Epithelial cell of alveolus of lung (primary cell): ENCODE results near the gene QRICH2. TPM values are rescaled to one million over a fixed set of nuclear protein-coding genes. Genes with fewer than 3 reads are reported as not detected.

Experiments
- total RNA-seq: library from RNA; depleted of rRNA; stranded (reverse); fragments of >200 nt; gene quantifications from 2 replicates; pipeline ENCODE4 v1.2.1, GENCODE V29; 2015

Gene QRICH2, protein sequence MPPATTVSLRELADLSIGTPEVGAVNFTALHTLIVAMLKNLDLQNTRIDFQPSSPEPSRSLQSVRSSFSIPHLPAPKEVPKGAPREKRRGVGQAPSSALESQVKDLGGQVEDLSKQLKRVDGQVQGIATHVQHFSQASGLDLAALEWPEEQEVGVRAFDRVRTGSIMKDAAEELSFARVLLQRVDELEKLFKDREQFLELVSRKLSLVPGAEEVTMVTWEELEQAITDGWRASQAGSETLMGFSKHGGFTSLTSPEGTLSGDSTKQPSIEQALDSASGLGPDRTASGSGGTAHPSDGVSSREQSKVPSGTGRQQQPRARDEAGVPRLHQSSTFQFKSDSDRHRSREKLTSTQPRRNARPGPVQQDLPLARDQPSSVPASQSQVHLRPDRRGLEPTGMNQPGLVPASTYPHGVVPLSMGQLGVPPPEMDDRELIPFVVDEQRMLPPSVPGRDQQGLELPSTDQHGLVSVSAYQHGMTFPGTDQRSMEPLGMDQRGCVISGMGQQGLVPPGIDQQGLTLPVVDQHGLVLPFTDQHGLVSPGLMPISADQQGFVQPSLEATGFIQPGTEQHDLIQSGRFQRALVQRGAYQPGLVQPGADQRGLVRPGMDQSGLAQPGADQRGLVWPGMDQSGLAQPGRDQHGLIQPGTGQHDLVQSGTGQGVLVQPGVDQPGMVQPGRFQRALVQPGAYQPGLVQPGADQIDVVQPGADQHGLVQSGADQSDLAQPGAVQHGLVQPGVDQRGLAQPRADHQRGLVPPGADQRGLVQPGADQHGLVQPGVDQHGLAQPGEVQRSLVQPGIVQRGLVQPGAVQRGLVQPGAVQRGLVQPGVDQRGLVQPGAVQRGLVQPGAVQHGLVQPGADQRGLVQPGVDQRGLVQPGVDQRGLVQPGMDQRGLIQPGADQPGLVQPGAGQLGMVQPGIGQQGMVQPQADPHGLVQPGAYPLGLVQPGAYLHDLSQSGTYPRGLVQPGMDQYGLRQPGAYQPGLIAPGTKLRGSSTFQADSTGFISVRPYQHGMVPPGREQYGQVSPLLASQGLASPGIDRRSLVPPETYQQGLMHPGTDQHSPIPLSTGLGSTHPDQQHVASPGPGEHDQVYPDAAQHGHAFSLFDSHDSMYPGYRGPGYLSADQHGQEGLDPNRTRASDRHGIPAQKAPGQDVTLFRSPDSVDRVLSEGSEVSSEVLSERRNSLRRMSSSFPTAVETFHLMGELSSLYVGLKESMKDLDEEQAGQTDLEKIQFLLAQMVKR (N-terminal part only)
- 0.24 and 0.65 TPM in 2 replicates for total RNA-seq

DNA sequence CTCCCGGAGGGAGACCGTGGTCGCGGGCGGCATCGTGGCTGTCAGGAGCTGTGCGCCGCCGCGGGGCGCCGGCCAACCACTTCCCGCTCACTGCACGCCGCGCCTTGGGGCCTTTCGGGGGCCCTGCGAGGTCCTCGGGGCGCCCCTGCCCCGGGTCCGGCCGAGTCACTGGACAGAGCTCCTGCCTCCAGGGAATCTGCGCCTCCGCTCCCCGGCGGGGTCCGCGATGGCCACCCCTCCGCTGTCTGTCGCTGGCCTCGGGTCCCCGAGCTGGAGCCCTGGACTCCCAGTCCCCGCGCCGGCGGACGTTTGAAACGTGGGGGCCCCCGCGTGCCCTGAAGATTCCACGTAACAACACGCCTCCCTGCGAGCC, at the start of gene QRICH2:
TSS of gene QRICH2 (minus strand) at position 311 of the 373 bp plus-strand sequence. CDS start at position 33, 278 bp downstream.

GRCh38 chr17:76353599-76354316, 45.7 kb upstream of the QRICH2 start, which contains the start of gene PRPSAP1:
Gene PRPSAP1 (minus strand): TSS chr17:76353916. CDS start chr17:76353703, 213 bp downstream.

DNA sequence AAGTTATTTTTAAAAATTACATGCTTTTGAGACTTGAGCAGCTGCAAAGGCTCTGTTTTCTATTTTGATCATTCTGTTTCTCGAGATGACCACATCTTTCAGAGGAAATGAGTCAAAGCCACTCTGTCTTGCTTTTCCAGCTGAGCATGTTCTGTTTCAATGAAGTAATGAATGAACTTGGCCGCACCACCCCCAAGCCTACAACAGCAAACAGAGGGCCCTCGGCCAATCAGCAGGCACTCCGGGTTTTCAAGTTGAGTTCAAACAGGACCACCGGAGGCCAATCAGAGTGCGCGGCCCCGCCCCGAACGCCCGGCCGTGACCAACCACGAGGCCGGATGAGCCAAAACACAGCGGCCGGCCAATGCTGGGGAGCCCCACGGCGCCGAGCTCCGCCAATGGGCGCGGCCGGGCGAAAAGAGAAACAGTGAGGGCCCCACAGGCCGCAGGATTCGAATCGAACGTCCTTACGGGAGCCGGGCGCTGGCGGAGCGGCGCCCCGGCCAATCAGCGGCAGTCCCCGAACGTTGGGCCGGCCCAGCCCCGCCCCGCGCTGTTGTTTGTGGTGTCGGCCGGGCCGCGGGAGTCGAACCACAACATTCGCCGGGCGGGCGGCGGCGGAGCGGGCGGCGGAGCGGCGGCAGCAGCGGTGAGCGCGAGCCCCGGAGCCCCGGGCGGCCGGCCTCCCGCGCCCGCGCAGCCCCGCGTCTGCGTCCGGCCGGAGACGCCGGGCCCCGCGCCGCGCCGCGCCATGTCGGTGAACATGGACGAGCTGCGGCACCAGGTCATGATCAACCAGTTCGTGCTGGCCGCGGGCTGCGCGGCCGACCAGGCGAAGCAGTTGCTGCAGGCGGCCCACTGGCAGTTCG, 43.1 kb downstream of the QRICH2 start, which contains the start of gene UBALD2:
TSS of gene UBALD2 (plus strand) at position 594 of the 869 bp plus-strand sequence. CDS start at position 752, 158 bp downstream.

GRCh38 chr17:76240461-76241203, 67.4 kb downstream of the QRICH2 start, which contains the start of gene RNF157:
Gene RNF157 (minus strand): TSS chr17:76240493. CDS start chr17:76240240, 253 bp downstream.

Other genes with a start within 250 kb of the QRICH2 start
- gene SRP68, start 235.8 kb downstream of the QRICH2 start, total RNA-seq: 32.8 and 53.5 TPM in 2 replicates
- gene GALR2, start 233.5 kb downstream of the QRICH2 start, total RNA-seq: 0.16 TPM in 1 of 2 replicates, not detected in the other
- not detected in 2 replicates for gene ZACN, start 229.1 kb downstream of the QRICH2 start, total RNA-seq
- gene EXOC7, start 204.5 kb downstream of the QRICH2 start, total RNA-seq: 39.0 and 57.3 TPM in 2 replicates
- gene FOXJ1, start 167.0 kb downstream of the QRICH2 start, total RNA-seq: not detected in 2 replicates
- gene RNF157, start 67.8 kb downstream of the QRICH2 start, total RNA-seq: 1.0 and 2.1 TPM in 2 replicates
- gene UBALD2, start 42.9 kb downstream of the QRICH2 start, total RNA-seq: 12.2 and 20.3 TPM in 2 replicates
- gene PRPSAP1, start 45.6 kb upstream of the QRICH2 start, total RNA-seq: 18.4 and 22.1 TPM in 2 replicates
- 16.6 and 85.6 TPM in 2 replicates for gene SPHK1, start 76.3 kb upstream of the QRICH2 start, total RNA-seq
- gene UBE2O, start 144.9 kb upstream of the QRICH2 start, total RNA-seq: 13.4 and 29.1 TPM in 2 replicates
- gene AANAT, start 159.3 kb upstream of the QRICH2 start, total RNA-seq: not detected in 2 replicates
- 12.5 and 51.8 TPM in 2 replicates for gene RHBDF2, start 193.1 kb upstream of the QRICH2 start, total RNA-seq
- gene CYGB, start 229.4 kb upstream of the QRICH2 start, total RNA-seq: 92.3 and 137 TPM in 2 replicates
- gene PRCD, start 231.8 kb upstream of the QRICH2 start, total RNA-seq: 3.7 and 14.2 TPM in 2 replicates